Amniotic stem cell (primary cell): ENCODE measurements around the gene RERE.

Experiments used
- DNase-seq: peaks from one replicate; lab custom pipeline; 2025; lab: John Stamatoyannopoulos, UW

The RERE gene

GRCh38 chr1:8687039-8687438 is 130.4 kb downstream of the RERE start:
- no peak for DNase-seq

- DNase-seq = no peak
Observed at GRCh38 chr1:8685463-8685862, 132.0 kb downstream of the RERE start.

- no peak for DNase-seq
Observed at GRCh38 chr1:8684590-8684989, 132.8 kb downstream of the RERE start.

- no peak for DNase-seq
Observed at GRCh38 chr1:8682573-8682972, 134.9 kb downstream of the RERE start.

GRCh38 chr1:8681911-8682310 is 135.5 kb downstream of the RERE start:
- no peak for DNase-seq

- DNase-seq = no peak
Observed at GRCh38 chr1:8680664-8681650, 136.5 kb downstream of the RERE start.

GRCh38 chr1:8679929-8680663 is 137.3 kb downstream of the RERE start:
- DNase-seq = no peak

GRCh38 chr1:8679395-8679800 is 138.0 kb downstream of the RERE start:
- DNase-seq = no peak

- DNase-seq = no peak
Observed at GRCh38 chr1:8678673-8679394, 138.6 kb downstream of the RERE start.

GRCh38 chr1:8677782-8678181 is 139.7 kb downstream of the RERE start:
- no peak for DNase-seq

GRCh38 chr1:8676813-8677212 is 140.6 kb downstream of the RERE start:
- DNase-seq = no peak

- no peak for DNase-seq
Observed at GRCh38 chr1:8676072-8676471, 141.4 kb downstream of the RERE start.

GRCh38 chr1:8674912-8675311 is 142.5 kb downstream of the RERE start:
- no peak for DNase-seq

GRCh38 chr1:8674481-8674880 is 143.0 kb downstream of the RERE start:
- DNase-seq = no peak

- no peak for DNase-seq
Observed at GRCh38 chr1:8671306-8671917, 146.0 kb downstream of the RERE start.

- DNase-seq = no peak
Observed at GRCh38 chr1:8670371-8670818, 147.0 kb downstream of the RERE start.

GRCh38 chr1:8669606-8670335 is 147.7 kb downstream of the RERE start:
- no peak for DNase-seq

GRCh38 chr1:8667869-8668594 is 149.4 kb downstream of the RERE start:
- no peak for DNase-seq

- no peak for DNase-seq
Observed at GRCh38 chr1:8666389-8667167, 150.9 kb downstream of the RERE start.

GRCh38 chr1:8665833-8666232 is 151.6 kb downstream of the RERE start:
- DNase-seq = no peak
